Calu3 (cell line): ENCODE results near the gene ANKRD9. TPM values are rescaled to one million over a fixed set of nuclear protein-coding genes. Genes with fewer than 3 reads are reported as not detected.

Experiments used
- BruUV-seq: library from RNA; stranded (reverse); fragments of 400-500 nt; replicated peaks from 2 replicates; lab custom pipeline; 2021; lab: Mats Ljungman, UMichigan
- CTCF ChIA-PET: fragments of 300-600 bp; sonication (Branson Sonifier 250); formaldehyde crosslinking; loops from one replicate; lab custom pipeline; 2022; ENCODE audit warnings: antibody characterized with exemption; lab: Charles Lee
- DNase-seq: peaks from one replicate; pipeline ENCODE4 v3.0.0; 2022
- H3K27ac Mint-ChIP-seq: one replicate; pipeline ENCODE4 v1.8.0; 2022; ENCODE audit warnings: mixed read lengths; ENCODE audit not compliant: unreplicated experiment
- H3K27me3 Mint-ChIP-seq: one replicate; pipeline ENCODE4 v1.8.0; 2022; ENCODE audit warnings: mixed read lengths; ENCODE audit not compliant: unreplicated experiment
- H3K36me3 Mint-ChIP-seq: one replicate; pipeline ENCODE4 v1.8.0; 2022; ENCODE audit warnings: mild to moderate bottlenecking, moderate library complexity, mixed read lengths; ENCODE audit not compliant: insufficient read depth, unreplicated experiment
- H3K4me1 Mint-ChIP-seq: one replicate; pipeline ENCODE4 v1.8.0; 2022; ENCODE audit warnings: mild to moderate bottlenecking, low read depth, mixed read lengths; ENCODE audit not compliant: unreplicated experiment
- H3K4me3 Mint-ChIP-seq: one replicate; pipeline ENCODE4 v1.8.0; 2022; ENCODE audit warnings: mild to moderate bottlenecking, low read depth, moderate library complexity, mixed read lengths; ENCODE audit not compliant: unreplicated experiment
- H3K9me3 Mint-ChIP-seq: one replicate; pipeline ENCODE4 v1.8.0; 2022; ENCODE audit warnings: low read depth, mixed read lengths; ENCODE audit not compliant: unreplicated experiment
- CTCF ChIP-seq: fragments of 200-600 bp; IDR thresholded peaks from one replicate; pipeline ENCODE4 v1.8.0; 2022; ENCODE audit warnings: antibody characterized with exemption; ENCODE audit not compliant: unreplicated experiment
- intact Hi-C: fragments of 100-400 bp; cut with micrococcal nuclease; formaldehyde crosslinking; loops from one replicate; pipeline ENCODE4 v1.10.0; 2022; ENCODE audit not compliant: unreplicated experiment
- total RNA-seq: library from RNA; stranded (reverse); gene quantifications from 2 replicates; pipeline ENCODE4 v1.2.3, GENCODE V29; 2022

The ANKRD9 gene
- total RNA-seq, 1 experiment from 2014 or later, result 23.8 TPM

- CTCF ChIA-PET, result no interaction called here
- no peak overlapping the region for H3K27ac Mint-ChIP-seq
- peaks cover 12% of the 10 kb centered on the region for H3K4me1 Mint-ChIP-seq
Measured at GRCh38 chr14:102481371-102481770, 28.2 kb downstream of the ANKRD9 start.

GRCh38 chr14:102479777-102480176, 29.8 kb downstream of the ANKRD9 start:
- BruUV-seq, result no TSS peak
- Mint-ChIP-seq H3K4me3 (no peak overlapping the region), H3K27me3 (no peaks in the 10 kb centered on the region), H3K9me3 (peaks cover 6% of the 10 kb centered on the region), H3K27ac (no peak overlapping the region), H3K36me3 (peaks cover 10% of the 10 kb centered on the region), H3K4me1 (peaks cover 12% of the 10 kb centered on the region)
- no peak for DNase-seq
- TF ChIP-seq CTCF, result no peak
- intact Hi-C loops, result no loop called here
- CTCF ChIA-PET, result interaction anchor here (0.7 kb wide), 1 partner anchor 150 kb away, joined by 3 read pairs; no protein-coding TSS in a partner anchor

More at GRCh38 chr14:102481371-102481770, 28.2 kb downstream of the ANKRD9 start:
- Mint-ChIP-seq H3K36me3 (peaks cover 10% of the 10 kb centered on the region), H3K4me3 (no peak overlapping the region), H3K9me3 (peaks cover 6% of the 10 kb centered on the region), H3K27me3 (no peaks in the 10 kb centered on the region)
- intact Hi-C loops, result no loop called here
- TF ChIP-seq CTCF, result no peak
- BruUV-seq, result no TSS peak
- no peak for DNase-seq

GRCh38 chr14:102479107-102479506, 30.5 kb downstream of the ANKRD9 start:
- H3K4me1 Mint-ChIP-seq, result peaks cover 12% of the 10 kb centered on the region
- no peak overlapping the region for H3K4me3 Mint-ChIP-seq
- CTCF ChIA-PET, result no interaction called here
- H3K27ac Mint-ChIP-seq, result no peak overlapping the region
- intact Hi-C loops, result no loop called here
- no peak for DNase-seq
- no TSS peak for BruUV-seq
- H3K36me3 Mint-ChIP-seq, result peaks cover 10% of the 10 kb centered on the region
- TF ChIP-seq CTCF, result no peak
- peaks cover 6% of the 10 kb centered on the region for H3K9me3 Mint-ChIP-seq
- no peaks in the 10 kb centered on the region for H3K27me3 Mint-ChIP-seq

GRCh38 chr14:102474934-102475333, 34.6 kb downstream of the ANKRD9 start:
- no TSS peak for BruUV-seq
- TF ChIP-seq CTCF, result no peak
- no peak overlapping the region for H3K27ac Mint-ChIP-seq

More at GRCh38 chr14:102474934-102475333, 34.6 kb downstream of the ANKRD9 start:
- H3K36me3 Mint-ChIP-seq, result peaks cover 5% of the 10 kb centered on the region
- H3K27me3 Mint-ChIP-seq, result no peaks in the 10 kb centered on the region
- H3K4me1 Mint-ChIP-seq, result no peaks in the 10 kb centered on the region
- intact Hi-C loops, result no loop called here
- H3K9me3 Mint-ChIP-seq, result no peaks in the 10 kb centered on the region
- no peak overlapping the region for H3K4me3 Mint-ChIP-seq
- no peak for DNase-seq
- CTCF ChIA-PET, result no interaction called here
